LNCaP clone FGC (cell line): ENCODE results near the gene HACE1.

ENCODE experiments used
- DNase-seq: peaks from one replicate; pipeline ENCODE4 v3.0.0-alpha.2; 2011; ENCODE audit warnings: low read depth
- H3K4me3 ChIP-seq: 2 replicates; pipeline ENCODE4 v1.5.1; 2011; ENCODE audit warnings: mild to moderate bottlenecking, low read depth, low read length, control low read depth
- TF ChIP-seq, protein P1 (sequence below): IDR thresholded peaks from 2 replicates; pipeline ENCODE4 v1.5.1; 2012; ENCODE audit warnings: mild to moderate bottlenecking; ENCODE audit not compliant: control insufficient read depth, insufficient read depth; ENCODE audit errors: extremely low read depth

HACE1 gene

DNA sequence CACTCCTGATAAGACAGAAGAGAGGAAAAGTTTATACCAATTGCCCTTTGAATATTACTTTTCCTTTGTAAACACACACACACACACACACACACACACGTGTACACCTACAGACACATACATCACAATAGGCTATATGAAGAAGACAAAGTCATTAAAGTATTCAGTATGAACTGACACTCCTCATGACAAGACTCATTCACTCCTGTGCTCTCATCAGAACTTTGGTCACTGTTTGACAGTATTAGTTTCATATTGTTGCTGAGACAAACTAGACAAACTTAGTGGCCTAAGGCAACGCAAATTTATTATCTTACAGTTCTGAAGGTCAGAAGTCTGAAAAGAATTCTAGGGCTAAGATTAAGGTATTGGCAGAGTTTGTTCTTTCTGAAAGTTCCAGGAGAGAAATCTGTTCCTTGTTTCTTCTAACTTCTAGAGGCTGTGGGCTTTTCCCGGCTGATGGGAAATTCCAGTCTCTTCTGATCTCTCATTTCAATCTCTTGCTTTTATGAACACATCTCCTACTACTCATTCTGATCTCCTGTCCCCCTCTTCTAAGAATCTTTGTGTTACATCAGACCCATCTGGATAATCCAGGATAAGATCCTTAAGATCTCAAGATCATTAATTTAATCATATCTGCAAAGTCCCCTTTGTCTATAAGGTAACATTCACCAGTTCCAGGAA is 171.3 kb downstream of the HACE1 start:
- H3K4me3 ChIP-seq = no peak overlapping the region
- no peak for DNase-seq
- TF ChIP-seq, protein P1, sequence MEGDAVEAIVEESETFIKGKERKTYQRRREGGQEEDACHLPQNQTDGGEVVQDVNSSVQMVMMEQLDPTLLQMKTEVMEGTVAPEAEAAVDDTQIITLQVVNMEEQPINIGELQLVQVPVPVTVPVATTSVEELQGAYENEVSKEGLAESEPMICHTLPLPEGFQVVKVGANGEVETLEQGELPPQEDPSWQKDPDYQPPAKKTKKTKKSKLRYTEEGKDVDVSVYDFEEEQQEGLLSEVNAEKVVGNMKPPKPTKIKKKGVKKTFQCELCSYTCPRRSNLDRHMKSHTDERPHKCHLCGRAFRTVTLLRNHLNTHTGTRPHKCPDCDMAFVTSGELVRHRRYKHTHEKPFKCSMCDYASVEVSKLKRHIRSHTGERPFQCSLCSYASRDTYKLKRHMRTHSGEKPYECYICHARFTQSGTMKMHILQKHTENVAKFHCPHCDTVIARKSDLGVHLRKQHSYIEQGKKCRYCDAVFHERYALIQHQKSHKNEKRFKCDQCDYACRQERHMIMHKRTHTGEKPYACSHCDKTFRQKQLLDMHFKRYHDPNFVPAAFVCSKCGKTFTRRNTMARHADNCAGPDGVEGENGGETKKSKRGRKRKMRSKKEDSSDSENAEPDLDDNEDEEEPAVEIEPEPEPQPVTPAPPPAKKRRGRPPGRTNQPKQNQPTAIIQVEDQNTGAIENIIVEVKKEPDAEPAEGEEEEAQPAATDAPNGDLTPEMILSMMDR = no peak

DNA sequence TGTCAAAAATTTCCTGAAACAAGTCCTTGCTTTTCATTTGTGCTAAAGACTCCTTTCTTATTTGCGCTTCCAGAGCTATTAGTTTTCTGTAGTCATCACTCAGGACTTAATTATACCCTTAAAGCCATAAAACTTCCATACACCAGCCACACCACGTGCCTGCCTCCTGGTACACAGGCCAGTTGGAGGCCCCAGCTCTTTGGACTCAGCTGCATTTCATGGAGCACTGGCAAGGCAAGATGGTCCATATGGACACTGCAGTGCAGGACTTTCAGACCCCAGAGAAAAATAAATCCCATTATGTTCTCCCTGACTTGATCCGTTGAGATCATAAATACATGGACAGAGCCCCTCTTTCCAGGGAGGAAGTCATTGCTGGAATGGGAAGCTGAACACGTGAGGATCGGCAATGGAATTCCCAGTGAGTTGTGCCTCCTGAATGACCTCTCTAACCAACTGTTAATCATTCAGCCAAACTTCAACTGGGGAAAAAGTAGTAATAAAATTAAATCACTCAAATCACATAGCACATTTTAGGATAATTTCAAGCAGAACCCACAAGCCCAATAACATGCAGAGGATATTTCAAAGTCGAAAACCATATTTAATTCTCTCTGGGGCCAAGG is 173.1 kb downstream of the HACE1 start:
- no peak for DNase-seq
- TF ChIP-seq, protein P1 = no peak

DNA sequence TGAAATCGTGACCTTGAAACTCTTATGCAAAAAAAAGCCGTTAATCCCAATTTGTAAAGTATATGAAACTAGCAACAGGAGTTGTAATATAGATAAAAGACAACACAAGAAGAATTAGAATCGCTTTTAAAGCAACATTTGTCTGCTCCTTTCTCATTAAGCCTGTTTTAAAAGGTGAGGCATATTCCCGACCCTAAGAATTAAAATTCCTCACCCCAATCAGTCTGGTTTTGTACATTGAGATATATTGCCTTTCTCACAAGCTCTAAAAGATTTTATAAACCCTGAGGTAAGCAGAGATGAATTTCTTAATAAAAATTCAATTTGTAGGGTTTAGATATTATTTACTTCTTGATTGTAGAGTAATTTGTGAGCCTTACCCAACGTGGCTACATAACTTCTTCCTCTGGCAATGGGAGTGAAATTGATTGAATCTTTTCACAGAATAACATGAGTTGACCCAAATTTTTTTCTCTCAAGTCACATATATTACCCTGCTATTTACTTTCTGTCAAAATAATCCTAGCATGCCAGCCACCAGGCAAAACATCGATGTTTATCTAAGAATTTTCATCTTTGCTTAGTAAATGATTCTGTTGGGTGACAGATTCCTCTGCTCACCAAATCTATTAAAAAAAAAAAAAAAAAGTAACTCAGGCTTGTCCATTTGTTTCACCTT is 173.7 kb downstream of the HACE1 start:
- TF ChIP-seq, protein P1 = no peak
- H3K4me3 ChIP-seq = no peak overlapping the region
- no peak for DNase-seq

More for the DNA sequence above, 173.1 kb downstream of the HACE1 start:
- H3K4me3 ChIP-seq = no peak overlapping the region

DNA sequence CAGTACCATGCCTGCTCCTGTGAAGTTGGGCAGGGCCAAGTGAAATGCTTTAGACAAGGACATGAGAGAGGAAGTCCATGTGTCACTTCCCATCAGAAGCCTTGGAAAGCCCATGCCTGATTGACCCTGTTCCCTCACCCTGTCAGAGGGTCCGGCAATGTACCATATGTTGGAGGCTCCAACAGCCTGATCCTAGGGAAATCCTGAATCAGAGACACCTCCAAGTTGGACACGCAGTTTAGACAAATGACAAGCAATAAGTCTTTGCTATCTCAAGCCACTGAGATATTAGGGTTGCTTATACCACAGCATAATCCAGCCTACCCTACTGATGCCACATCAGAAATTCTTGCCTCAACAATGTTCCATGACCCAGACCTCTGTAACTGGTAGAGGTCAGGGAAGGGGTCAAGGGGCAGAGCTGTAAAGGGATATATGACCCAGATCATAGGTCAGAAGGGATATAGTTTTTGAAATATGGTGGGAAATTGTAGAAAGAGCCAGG is 174.8 kb downstream of the HACE1 start:
- H3K4me3 ChIP-seq = no peak overlapping the region
- no peak for DNase-seq
- TF ChIP-seq, protein P1 = no peak

DNA sequence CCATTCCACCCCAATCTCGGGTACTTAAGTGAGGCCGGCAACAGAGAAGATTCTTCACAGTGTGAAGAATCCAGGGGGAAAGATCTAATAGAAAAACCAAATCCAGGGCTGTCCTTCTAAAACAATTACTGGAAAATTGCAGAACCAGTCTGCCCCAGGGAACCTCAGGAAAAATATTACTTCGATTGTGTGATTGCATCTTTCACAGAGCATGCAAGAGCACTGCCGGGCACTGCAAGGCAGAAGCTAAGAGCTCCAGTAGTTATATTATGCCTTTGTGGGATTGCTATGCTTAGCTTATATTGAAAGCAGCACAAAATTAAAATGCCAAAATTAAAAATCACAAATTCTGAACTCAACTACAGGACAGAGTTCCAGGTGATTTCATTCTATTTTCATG is 175.9 kb downstream of the HACE1 start:
- TF ChIP-seq, protein P1 = no peak
- H3K4me3 ChIP-seq = no peak overlapping the region
- no peak for DNase-seq

DNA sequence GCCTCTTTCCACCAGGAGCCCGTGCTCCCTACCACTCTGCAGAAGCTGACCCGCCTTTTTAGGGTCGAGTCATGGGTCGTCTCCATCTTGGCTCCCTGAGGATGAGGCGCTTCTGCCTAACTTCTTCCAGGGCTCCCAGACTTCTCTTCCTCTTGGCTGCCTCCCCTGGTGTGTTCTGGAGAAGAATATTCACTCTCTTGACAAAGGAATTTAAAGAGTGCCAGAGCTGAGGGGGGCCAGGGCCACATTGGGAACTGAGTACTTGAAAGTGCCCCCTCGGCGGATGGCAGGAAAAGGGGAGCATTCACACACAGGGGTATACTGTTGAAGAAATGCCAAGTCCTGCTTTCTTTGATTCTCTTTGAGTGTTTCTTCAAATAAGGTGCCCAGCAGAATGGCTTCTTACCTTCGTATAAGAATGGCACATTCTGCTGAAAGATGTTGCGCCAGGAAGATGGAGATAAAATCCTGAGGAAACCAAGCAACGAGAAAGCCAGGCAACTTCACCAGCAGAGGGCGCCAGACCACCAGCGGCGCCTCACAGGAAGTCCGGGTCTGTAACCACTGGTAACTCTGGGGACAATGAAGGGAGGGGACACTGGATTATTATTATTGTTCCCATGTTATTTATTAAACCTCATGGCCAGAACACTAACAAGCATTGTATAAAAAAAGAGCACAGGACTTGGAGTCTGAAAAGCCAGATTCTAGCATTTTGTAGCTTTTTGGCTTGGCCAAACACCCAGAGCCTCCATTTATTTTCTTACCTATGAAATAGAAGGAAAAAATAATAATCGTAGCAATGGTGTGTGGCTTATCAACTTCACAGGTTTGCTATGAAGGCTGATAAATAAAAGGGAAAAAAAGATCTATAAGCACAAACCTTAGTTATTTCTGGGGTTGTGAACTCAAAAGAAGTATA is 176.7 kb downstream of the HACE1 start:
- H3K4me3 ChIP-seq = no peak overlapping the region
- TF ChIP-seq, protein P1 = peak; percentile 86
- peak; percentile 17 for DNase-seq
